ENCODE data around the gene B3GNT8. TPM values are rescaled to one million over a fixed set of nuclear protein-coding genes. Genes with fewer than 3 reads are reported as not detected.

The B3GNT8 gene
- total and polyA plus RNA-seq, 2 donors from 2014 or later, result 4.4 to 6.5 TPM

DNA sequence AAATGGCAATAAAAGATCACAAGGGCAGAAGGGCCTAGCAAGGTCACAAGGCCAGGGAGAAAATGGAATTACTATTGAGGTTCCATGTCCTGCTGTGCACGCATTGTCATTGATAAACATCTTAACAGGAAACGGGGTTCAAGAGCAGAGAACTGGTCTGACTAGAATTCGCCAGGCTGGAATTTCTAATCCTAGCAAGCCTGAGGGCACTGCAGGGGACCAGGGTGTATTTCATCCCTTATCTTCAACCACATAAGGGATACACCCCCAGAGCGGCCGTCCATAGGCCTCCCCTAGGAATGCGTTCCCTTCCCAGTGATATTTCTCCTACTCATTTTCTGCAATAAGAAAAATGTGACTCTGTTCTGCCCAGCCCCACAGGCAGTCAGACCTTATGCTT is 35.3 kb upstream of the B3GNT8 start:
- H3K27me3 ChIP-seq (ENCODE audit: control insufficient read depth, insufficient read depth, low read length), result no peaks in the 10 kb centered on the region
- intact Hi-C loops (cut with DNase I), result no loop called here
- no peaks in the 10 kb centered on the region for H3K36me3 ChIP-seq (ENCODE audit: control insufficient read depth in 2 of 3, insufficient read depth in 3 of 3, low read length in 3 of 3)
- no peak overlapping the region for H3K9ac ChIP-seq (ENCODE audit: low read length in 3 of 3)
- H3K4me1 ChIP-seq (ENCODE audit: control insufficient read depth in 2 of 3, insufficient read depth in 2 of 3, low read depth in 1 of 3, low read length in 3 of 3), result no peaks in the 10 kb centered on the region
- FAIRE-seq, result no peak
- no peak for DNase-seq
- TF ChIP-seq, protein P1, sequence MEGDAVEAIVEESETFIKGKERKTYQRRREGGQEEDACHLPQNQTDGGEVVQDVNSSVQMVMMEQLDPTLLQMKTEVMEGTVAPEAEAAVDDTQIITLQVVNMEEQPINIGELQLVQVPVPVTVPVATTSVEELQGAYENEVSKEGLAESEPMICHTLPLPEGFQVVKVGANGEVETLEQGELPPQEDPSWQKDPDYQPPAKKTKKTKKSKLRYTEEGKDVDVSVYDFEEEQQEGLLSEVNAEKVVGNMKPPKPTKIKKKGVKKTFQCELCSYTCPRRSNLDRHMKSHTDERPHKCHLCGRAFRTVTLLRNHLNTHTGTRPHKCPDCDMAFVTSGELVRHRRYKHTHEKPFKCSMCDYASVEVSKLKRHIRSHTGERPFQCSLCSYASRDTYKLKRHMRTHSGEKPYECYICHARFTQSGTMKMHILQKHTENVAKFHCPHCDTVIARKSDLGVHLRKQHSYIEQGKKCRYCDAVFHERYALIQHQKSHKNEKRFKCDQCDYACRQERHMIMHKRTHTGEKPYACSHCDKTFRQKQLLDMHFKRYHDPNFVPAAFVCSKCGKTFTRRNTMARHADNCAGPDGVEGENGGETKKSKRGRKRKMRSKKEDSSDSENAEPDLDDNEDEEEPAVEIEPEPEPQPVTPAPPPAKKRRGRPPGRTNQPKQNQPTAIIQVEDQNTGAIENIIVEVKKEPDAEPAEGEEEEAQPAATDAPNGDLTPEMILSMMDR (IDR thresholded peaks at IDR 0.05; ENCODE audit: borderline replicate concordance, extremely low read depth, insufficient read depth), result no peak
- H3K4me3 ChIP-seq (ENCODE audit: low read length in 3 of 3), result no peak overlapping the region
- H3K9me3 ChIP-seq (ENCODE audit: control insufficient read depth in 2 of 3, insufficient read depth in 1 of 3, low read length in 3 of 3), result no peaks in the 10 kb centered on the region
- no peak overlapping the region for H3K27ac ChIP-seq (ENCODE audit: low read depth in 2 of 2, low read length in 2 of 2)

DNA sequence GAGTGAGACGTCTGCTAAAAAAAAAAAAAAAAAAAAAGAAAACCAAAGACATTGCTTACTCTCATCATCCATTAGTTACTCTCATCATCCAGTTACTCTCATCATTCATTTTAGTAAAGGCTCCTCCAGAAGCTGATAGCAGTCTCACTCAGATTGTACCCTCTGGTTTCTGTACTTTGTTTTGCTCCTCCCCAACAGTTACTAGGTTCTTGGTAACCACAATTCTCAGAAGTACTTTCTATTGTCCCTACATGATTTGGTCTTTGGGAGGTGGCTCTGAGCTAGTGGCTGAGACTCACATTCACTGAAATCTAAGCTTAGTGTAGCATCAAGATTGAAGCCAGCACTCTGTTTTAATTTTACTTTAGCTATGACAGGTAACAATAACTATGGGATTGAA is 30.1 kb upstream of the B3GNT8 start:
- DNase-seq (no peak), FAIRE-seq (no peak)
- TF ChIP-seq, protein P1 (IDR thresholded peaks at IDR 0.05; ENCODE audit: borderline replicate concordance, extremely low read depth, insufficient read depth), result no peak
- no peaks in the 10 kb centered on the region for H3K27me3 ChIP-seq (ENCODE audit: control insufficient read depth, insufficient read depth, low read length)
- peak overlapping the region in 1 of 2 donors; percentile 67 for H3K27ac ChIP-seq (ENCODE audit: low read depth in 2 of 2, low read length in 2 of 2)
- intact Hi-C loops (cut with DNase I), result no loop called here
- H3K4me3 ChIP-seq (ENCODE audit: low read length in 3 of 3), result no peak overlapping the region
- H3K36me3 ChIP-seq (ENCODE audit: control insufficient read depth in 2 of 3, insufficient read depth in 3 of 3, low read length in 3 of 3), result no peaks in the 10 kb centered on the region
- H3K9me3 ChIP-seq (ENCODE audit: control insufficient read depth in 2 of 3, insufficient read depth in 1 of 3, low read length in 3 of 3), result no peaks in the 10 kb centered on the region
- H3K4me1 ChIP-seq (ENCODE audit: control insufficient read depth in 2 of 3, insufficient read depth in 2 of 3, low read depth in 1 of 3, low read length in 3 of 3), result peaks cover 0 to 16% (median 3%) of the 10 kb centered on the region in 3 donors
- H3K9ac ChIP-seq (ENCODE audit: low read length in 3 of 3), result no peak overlapping the region

DNA sequence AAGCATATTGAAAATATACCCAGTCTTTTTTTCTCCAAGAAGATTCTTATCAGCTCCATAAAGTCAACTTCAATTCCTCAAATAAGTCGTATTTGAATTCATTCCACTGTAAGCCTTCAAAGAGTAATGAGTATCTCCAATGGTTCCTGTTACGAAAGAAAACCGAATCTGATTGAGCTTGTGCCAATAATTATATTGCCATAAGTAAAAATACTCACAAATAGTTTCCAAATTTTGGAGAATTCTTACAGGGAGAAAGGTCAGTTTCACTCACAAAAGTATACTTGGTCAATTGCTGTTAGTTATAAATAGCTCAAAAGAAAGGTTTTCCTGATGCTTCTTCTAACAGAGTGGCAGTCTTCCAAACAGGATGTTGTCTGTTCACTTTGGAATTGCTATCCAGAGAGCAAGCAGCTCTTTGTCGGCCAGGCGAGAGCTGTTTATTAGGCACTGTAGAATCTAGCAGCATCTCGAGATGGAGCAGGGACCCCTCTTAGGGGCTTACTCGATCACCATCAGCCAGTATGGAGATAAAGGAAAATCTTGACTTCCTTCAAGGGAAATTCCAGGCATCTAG is 29.3 kb upstream of the B3GNT8 start:
- H3K9ac ChIP-seq (ENCODE audit: low read length in 3 of 3), result peak overlapping the region in 1 of 3 donors; percentile 51
- intact Hi-C loops (cut with DNase I), result no loop called here
- no peaks in the 10 kb centered on the region for H3K36me3 ChIP-seq (ENCODE audit: control insufficient read depth in 2 of 3, insufficient read depth in 3 of 3, low read length in 3 of 3)
- FAIRE-seq (peak; percentile 44), DNase-seq (peak in 1 of 5 donors; percentile 55)
- H3K9me3 ChIP-seq (ENCODE audit: control insufficient read depth in 2 of 3, insufficient read depth in 1 of 3, low read length in 3 of 3), result no peaks in the 10 kb centered on the region
- H3K27ac ChIP-seq (ENCODE audit: low read depth in 2 of 2, low read length in 2 of 2), result peak overlapping the region; percentile 47 to 67
- peaks cover 0 to 16% (median 3%) of the 10 kb centered on the region in 3 donors for H3K4me1 ChIP-seq (ENCODE audit: control insufficient read depth in 2 of 3, insufficient read depth in 2 of 3, low read depth in 1 of 3, low read length in 3 of 3)
- TF ChIP-seq, protein P1 (IDR thresholded peaks at IDR 0.05; ENCODE audit: borderline replicate concordance, extremely low read depth, insufficient read depth), result no peak
- H3K27me3 ChIP-seq (ENCODE audit: control insufficient read depth, insufficient read depth, low read length), result no peaks in the 10 kb centered on the region
- no peak overlapping the region for H3K4me3 ChIP-seq (ENCODE audit: low read length in 3 of 3)

DNA sequence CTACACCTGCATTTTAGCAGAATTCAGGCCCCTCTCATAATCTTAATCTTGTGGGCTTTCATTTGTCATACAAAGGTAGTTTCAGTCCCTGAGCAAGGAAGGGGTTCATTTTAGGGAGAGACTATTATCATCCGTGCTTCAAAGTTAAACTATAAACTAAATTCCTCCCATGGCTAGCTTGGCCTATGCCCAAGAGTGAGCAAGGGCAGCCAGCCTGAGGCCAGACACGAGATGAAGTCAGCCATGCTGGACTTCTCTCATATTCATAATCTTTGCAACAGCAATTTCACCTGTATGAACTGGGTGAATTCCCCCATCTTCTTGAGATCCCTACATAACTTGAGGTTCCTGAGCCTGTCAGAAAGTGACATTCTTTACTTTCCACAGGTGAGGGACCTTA is 28.8 kb upstream of the B3GNT8 start:
- peak overlapping the region; percentile 34 to 67 for H3K27ac ChIP-seq (ENCODE audit: low read depth in 2 of 2, low read length in 2 of 2)
- no peak overlapping the region for H3K9ac ChIP-seq (ENCODE audit: low read length in 3 of 3)
- no peaks in the 10 kb centered on the region for H3K27me3 ChIP-seq (ENCODE audit: control insufficient read depth, insufficient read depth, low read length)
- no peaks in the 10 kb centered on the region for H3K36me3 ChIP-seq (ENCODE audit: control insufficient read depth in 2 of 3, insufficient read depth in 3 of 3, low read length in 3 of 3)
- intact Hi-C loops (cut with DNase I), result no loop called here
- FAIRE-seq, result no peak
- no peak overlapping the region for H3K4me3 ChIP-seq (ENCODE audit: low read length in 3 of 3)
- no peak for DNase-seq
- no peaks in the 10 kb centered on the region for H3K9me3 ChIP-seq (ENCODE audit: control insufficient read depth in 2 of 3, insufficient read depth in 1 of 3, low read length in 3 of 3)
- H3K4me1 ChIP-seq (ENCODE audit: control insufficient read depth in 2 of 3, insufficient read depth in 2 of 3, low read depth in 1 of 3, low read length in 3 of 3), result peaks cover 0 to 16% (median 3%) of the 10 kb centered on the region in 3 donors
- TF ChIP-seq, protein P1 (IDR thresholded peaks at IDR 0.05; ENCODE audit: borderline replicate concordance, extremely low read depth, insufficient read depth), result no peak
